Bronchial epithelial cell (primary cell): Measurements from ENCODE around the gene FBXO42. TPM values are rescaled to one million over a fixed set of nuclear protein-coding genes. Genes with fewer than 3 reads are reported as not detected.

Experiments used
- DNase-seq: peaks from one replicate; pipeline ENCODE4 v3.0.0-alpha.2; 2010; ENCODE audit warnings: low read depth
- FAIRE-seq: peaks from 2 replicates; lab custom pipeline; 2011; peaks lifted over from hg19 to GRCh38; lab: Jason Lieb, UNC
- H3K27me3 ChIP-seq: 2 replicates; pipeline ENCODE4 v1.5.1; 2011; ENCODE audit warnings: low read length; ENCODE audit not compliant: control insufficient read depth, insufficient read depth
- H3K36me3 ChIP-seq: 2 replicates; pipeline ENCODE4 v1.5.1; 2011; ENCODE audit warnings: low read length; ENCODE audit not compliant: control insufficient read depth, insufficient read depth
- H3K4me3 ChIP-seq: 2 replicates; pipeline ENCODE4 v1.5.1; 2011; ENCODE audit warnings: mild to moderate bottlenecking, low read depth, low read length, control low read depth
- total RNA-seq: library from RNA; depleted of rRNA; stranded (reverse); fragments of >200 nt; gene quantifications from 2 replicates; pipeline ENCODE4 v1.2.1, GENCODE V29; 2014
- TF ChIP-seq, protein P1 (sequence below): IDR thresholded peaks from 2 replicates; pipeline ENCODE4 v1.5.1; 2011; ENCODE audit warnings: mild to moderate bottlenecking, moderate library complexity, low read length, control low read depth, inconsistent platforms; ENCODE audit not compliant: insufficient read depth, severe bottlenecking

FBXO42 gene
- total RNA-seq, 1 donor from 2014 or later = 10.8 TPM

DNA sequence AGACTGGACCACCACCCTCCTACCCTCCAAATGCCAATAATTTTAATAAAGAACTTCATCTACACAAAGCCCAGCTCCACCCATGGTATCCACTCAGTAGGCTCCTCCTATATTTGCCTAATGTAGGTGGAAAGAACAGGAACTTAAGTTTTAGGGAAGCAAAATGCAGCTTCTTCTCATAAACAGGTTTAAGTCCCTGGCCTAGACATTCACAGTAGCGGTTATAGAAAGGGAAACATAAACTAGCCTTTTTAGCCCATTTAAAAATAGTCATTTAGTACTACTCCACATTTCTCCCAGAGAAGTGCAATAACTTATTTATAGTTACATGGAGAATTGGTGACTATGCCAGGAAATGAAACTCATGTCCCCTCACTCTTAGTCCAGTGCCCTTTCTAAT is 58.7 kb downstream of the FBXO42 start:
- no peak for FAIRE-seq
- peaks cover 4% of the 10 kb centered on the region for H3K36me3 ChIP-seq

DNA sequence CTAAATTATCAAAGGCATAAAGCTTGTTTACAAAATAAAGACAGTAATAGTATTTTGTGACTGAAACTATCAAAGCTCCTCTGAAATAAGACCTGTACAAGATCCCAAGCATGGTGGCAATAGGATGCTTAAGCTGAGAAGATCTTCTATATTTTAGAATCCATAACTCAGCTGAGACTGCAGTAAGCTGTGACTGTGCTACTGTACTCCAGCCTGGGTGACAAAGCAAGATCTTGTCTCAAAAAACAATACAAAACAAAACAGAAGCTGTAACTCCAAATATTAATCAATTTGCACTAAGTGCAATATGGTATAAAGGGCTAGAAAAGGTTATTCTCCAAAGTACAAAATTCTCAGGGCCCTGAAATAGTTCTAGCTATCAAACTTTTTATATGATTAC is 59.5 kb downstream of the FBXO42 start:
- TF ChIP-seq, protein P1, sequence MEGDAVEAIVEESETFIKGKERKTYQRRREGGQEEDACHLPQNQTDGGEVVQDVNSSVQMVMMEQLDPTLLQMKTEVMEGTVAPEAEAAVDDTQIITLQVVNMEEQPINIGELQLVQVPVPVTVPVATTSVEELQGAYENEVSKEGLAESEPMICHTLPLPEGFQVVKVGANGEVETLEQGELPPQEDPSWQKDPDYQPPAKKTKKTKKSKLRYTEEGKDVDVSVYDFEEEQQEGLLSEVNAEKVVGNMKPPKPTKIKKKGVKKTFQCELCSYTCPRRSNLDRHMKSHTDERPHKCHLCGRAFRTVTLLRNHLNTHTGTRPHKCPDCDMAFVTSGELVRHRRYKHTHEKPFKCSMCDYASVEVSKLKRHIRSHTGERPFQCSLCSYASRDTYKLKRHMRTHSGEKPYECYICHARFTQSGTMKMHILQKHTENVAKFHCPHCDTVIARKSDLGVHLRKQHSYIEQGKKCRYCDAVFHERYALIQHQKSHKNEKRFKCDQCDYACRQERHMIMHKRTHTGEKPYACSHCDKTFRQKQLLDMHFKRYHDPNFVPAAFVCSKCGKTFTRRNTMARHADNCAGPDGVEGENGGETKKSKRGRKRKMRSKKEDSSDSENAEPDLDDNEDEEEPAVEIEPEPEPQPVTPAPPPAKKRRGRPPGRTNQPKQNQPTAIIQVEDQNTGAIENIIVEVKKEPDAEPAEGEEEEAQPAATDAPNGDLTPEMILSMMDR = no peak
- Histone ChIP-seq H3K4me3 (no peak overlapping the region), H3K36me3 (peaks cover 6% of the 10 kb centered on the region), H3K27me3 (no peaks in the 10 kb centered on the region)
- no peak for FAIRE-seq
- no peak for DNase-seq

More for the DNA sequence above, 58.7 kb downstream of the FBXO42 start:
- Histone ChIP-seq H3K27me3 (no peaks in the 10 kb centered on the region), H3K4me3 (no peak overlapping the region)
- TF ChIP-seq, protein P1 = no peak
- no peak for DNase-seq

DNA sequence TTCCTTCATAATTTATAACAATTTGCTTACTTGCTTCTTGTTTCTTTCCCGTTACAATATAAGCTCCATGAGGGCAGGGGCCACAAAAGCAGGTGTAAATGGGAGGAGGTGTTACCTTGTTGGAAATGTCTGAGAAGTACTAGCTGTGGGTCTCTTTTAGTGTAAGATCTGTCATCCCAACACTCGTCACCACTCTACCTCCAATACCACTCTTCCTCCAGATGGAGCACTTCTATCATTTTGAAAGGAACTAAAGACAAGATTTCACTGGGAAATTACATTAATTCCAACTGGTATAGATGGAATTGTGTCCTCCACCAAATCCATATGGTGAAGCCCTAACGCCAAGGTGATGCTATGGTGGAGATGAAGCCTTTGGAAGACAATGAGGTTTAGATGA is 62.3 kb downstream of the FBXO42 start:
- DNase-seq (peak; percentile 4), FAIRE-seq (no peak)
- no peaks in the 10 kb centered on the region for H3K27me3 ChIP-seq

DNA sequence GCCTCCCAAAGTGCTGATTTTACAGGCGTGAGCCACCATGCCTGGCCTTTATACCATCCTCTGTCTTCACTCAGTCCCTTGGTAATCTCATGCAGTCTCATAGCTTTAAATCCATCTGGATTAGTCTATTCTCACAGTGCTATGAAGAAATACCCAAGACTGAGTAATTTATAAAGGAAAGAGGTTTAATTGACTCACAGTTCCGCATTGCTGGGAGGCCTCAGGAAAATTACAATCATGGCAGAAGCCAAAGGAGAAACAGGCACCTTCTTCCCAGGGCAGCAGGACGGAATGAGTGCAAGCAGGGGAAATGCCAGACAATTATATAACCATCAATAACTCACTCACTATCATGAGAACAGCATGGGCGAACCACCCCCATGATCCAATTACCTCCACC is 66.2 kb downstream of the FBXO42 start:
- DNase-seq = no peak
- TF ChIP-seq, protein P1 = no peak
- Histone ChIP-seq H3K4me3 (no peak overlapping the region), H3K36me3 (peaks cover 2% of the 10 kb centered on the region), H3K27me3 (no peaks in the 10 kb centered on the region)
- no peak for FAIRE-seq

More for the DNA sequence above, 62.3 kb downstream of the FBXO42 start:
- Histone ChIP-seq H3K4me3 (no peak overlapping the region), H3K36me3 (peaks cover 4% of the 10 kb centered on the region)
- TF ChIP-seq, protein P1 = no peak

DNA sequence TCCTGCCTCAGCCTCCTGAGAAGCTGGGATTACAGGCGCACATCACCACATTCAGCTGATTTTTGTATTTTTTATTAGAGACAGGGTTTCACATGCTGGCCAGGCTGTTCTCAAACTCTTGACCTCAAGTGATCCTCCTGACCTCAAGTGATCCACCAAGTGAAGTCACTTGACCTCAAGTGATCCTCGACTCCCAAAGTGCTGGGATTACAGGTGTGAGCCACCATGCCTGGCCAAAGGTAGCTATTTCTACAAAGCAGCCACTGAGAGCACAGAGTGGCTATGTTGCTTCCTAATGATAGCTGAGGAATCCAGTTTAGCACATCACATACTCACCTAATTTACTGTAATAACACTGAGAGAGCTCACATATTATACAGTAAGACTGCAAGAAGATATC is 70.5 kb downstream of the FBXO42 start:
- Histone ChIP-seq H3K27me3 (no peaks in the 10 kb centered on the region), H3K36me3 (no peaks in the 10 kb centered on the region), H3K4me3 (no peak overlapping the region)
- no peak for DNase-seq
- no peak for FAIRE-seq
- TF ChIP-seq, protein P1 = no peak

DNA sequence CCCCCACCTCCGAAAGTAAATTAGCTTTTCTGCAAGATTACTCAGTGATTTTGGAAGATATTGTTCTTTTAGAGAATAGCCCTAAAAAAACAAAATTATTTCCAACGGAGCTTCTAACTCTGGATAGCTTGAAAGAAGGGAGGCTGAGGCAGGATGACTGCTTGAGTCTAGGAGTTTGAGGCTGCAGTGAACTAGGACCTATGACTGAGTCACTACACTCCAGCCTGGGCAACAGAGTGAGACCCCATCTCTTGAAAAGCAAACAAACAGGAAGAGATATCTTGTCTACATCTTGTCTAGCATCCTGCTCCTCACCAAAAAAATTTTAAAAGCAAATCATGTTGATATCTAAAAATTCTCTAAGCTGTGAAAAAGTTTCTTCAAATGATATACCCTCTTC is 73.1 kb downstream of the FBXO42 start:
- DNase-seq = no peak
- H3K27me3 ChIP-seq = no peaks in the 10 kb centered on the region
- no peak for FAIRE-seq
- no peak overlapping the region for H3K4me3 ChIP-seq
- peaks cover 1% of the 10 kb centered on the region for H3K36me3 ChIP-seq
- TF ChIP-seq, protein P1 = no peak
